Measurements from ENCODE around the gene CDYL2. TPM values are rescaled to one million over a fixed set of nuclear protein-coding genes. Genes with fewer than 3 reads are reported as not detected.

CDYL2 gene
- total and polyA plus RNA-seq, 2 experiments from 2014 or later, result 0.74 to 0.95 TPM

GRCh38 chr16:80674884-80675283 is 129.5 kb downstream of the CDYL2 start:
- Histone ChIP-seq H3K27ac (no peak overlapping the region), H3K4me1 (ENCODE audit: low read depth) (no peaks in the 10 kb centered on the region), H3K4me3 (no peak overlapping the region), H3K36me3 (no peaks in the 10 kb centered on the region), H3K27me3 (no peaks in the 10 kb centered on the region), H3K9me3 (ENCODE audit: low read depth) (no peaks in the 10 kb centered on the region)
- TF ChIP-seq CTCF (IDR thresholded peaks at IDR 0.05; ENCODE audit: low read depth, low read length), result no peak
- DNase-seq (ENCODE audit: low read depth in 1 of 2, low spot score in 1 of 2), result no peak

- no peaks in the 10 kb centered on the region for H3K9me3 ChIP-seq (ENCODE audit: low read depth)
Observed at GRCh38 chr16:80672379-80672778, 132.0 kb downstream of the CDYL2 start.

DNA sequence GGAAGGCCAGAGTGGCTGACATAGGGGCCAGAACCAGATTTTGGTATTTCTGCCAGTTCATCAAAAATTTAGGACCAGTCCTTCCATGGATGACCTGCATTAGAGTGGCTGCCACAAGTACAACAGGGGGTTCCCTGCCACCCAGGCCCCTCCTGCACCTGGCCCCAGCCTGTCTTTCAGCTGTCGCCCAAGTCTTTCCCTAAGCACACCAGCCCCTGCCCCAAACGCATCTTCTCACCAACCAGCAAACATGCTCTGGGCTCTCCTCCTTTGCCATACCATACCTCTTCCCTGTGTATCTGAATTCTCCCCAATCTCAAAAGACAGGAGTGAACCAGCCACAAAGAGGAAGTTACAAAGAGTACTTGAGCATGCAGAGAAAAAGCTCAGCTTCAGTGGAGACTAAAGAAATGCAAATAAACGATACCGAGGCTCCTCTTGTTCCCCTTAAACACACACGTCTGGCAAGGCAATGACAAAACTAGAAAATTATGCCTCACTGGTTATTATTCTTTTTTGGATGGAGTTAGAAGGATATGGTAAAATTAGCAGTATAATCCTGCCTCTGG is 133.0 kb downstream of the CDYL2 start:
- TF ChIP-seq CTCF (IDR thresholded peaks at IDR 0.05; ENCODE audit: low read depth, low read length), result no peak

More at GRCh38 chr16:80672379-80672778, 132.0 kb downstream of the CDYL2 start:
- no peak for TF ChIP-seq CTCF (IDR thresholded peaks at IDR 0.05; ENCODE audit: low read depth, low read length)
- H3K27ac ChIP-seq, result no peak overlapping the region
- no peaks in the 10 kb centered on the region for H3K27me3 ChIP-seq
- no peaks in the 10 kb centered on the region for H3K36me3 ChIP-seq
- no peak for DNase-seq (ENCODE audit: low read depth in 1 of 2, low spot score in 1 of 2)
- no peaks in the 10 kb centered on the region for H3K4me1 ChIP-seq (ENCODE audit: low read depth)
- no peak overlapping the region for H3K4me3 ChIP-seq

GRCh38 chr16:80670170-80670865 is 134.1 kb downstream of the CDYL2 start:
- Histone ChIP-seq H3K4me1 (ENCODE audit: low read depth) (no peaks in the 10 kb centered on the region), H3K4me3 (no peak overlapping the region), H3K27ac (no peak overlapping the region), H3K27me3 (no peaks in the 10 kb centered on the region), H3K9me3 (ENCODE audit: low read depth) (no peaks in the 10 kb centered on the region), H3K36me3 (no peaks in the 10 kb centered on the region)
- no peak for TF ChIP-seq CTCF (IDR thresholded peaks at IDR 0.05; ENCODE audit: low read depth, low read length)
- no peak for DNase-seq (ENCODE audit: low read depth in 1 of 2, low spot score in 1 of 2)

More for the DNA sequence above, 133.0 kb downstream of the CDYL2 start:
- no peak overlapping the region for H3K4me3 ChIP-seq
- no peaks in the 10 kb centered on the region for H3K9me3 ChIP-seq (ENCODE audit: low read depth)
- H3K27me3 ChIP-seq, result no peaks in the 10 kb centered on the region
- no peak overlapping the region for H3K27ac ChIP-seq
- no peaks in the 10 kb centered on the region for H3K36me3 ChIP-seq
- no peaks in the 10 kb centered on the region for H3K4me1 ChIP-seq (ENCODE audit: low read depth)
- DNase-seq (ENCODE audit: low read depth in 1 of 2, low spot score in 1 of 2), result no peak

GRCh38 chr16:80669673-80670072 is 134.7 kb downstream of the CDYL2 start:
- no peak for DNase-seq (ENCODE audit: low read depth in 1 of 2, low spot score in 1 of 2)
- no peak overlapping the region for H3K27ac ChIP-seq
- H3K4me1 ChIP-seq (ENCODE audit: low read depth), result no peaks in the 10 kb centered on the region
- no peaks in the 10 kb centered on the region for H3K36me3 ChIP-seq
- no peak for TF ChIP-seq CTCF (IDR thresholded peaks at IDR 0.05; ENCODE audit: low read depth, low read length)
- H3K27me3 ChIP-seq, result no peaks in the 10 kb centered on the region
- H3K4me3 ChIP-seq, result no peak overlapping the region
- H3K9me3 ChIP-seq (ENCODE audit: low read depth), result no peaks in the 10 kb centered on the region

Data from cardiac muscle cell (in vitro differentiated cells and primary cell).